Mesenchymal stem cell (in vitro differentiated cells and primary cell): ENCODE results near the gene TRPC5OS.

Experiments used
- DNase-seq: peaks from one replicate; pipeline ENCODE4 v3.0.0-alpha.2; 2013
- H2AFZ ChIP-seq: one replicate; pipeline ENCODE4 v1.6.1; 2013; ENCODE audit warnings: low read depth, mild to moderate bottlenecking, control low read depth, inconsistent platforms, low read length, moderate library complexity
- H2AK5ac ChIP-seq: 2 replicates; pipeline ENCODE4 v1.6.1; 2013; ENCODE audit warnings: low read length, moderate library complexity, mild to moderate bottlenecking, inconsistent platforms; ENCODE audit not compliant: severe bottlenecking
- H2BK120ac ChIP-seq: one replicate; pipeline ENCODE4 v1.6.1; 2013; ENCODE audit warnings: low read depth, mild to moderate bottlenecking, inconsistent platforms, low read length, moderate library complexity
- H2BK12ac ChIP-seq, 2 experiments: one replicate each; pipeline ENCODE4 v1.6.1; 2013; ENCODE audit warnings: inconsistent platforms in 2 of 2, low read length in 2 of 2, mild to moderate bottlenecking in 2 of 2, moderate library complexity in 2 of 2, control low read depth in 1 of 2
- H2BK15ac ChIP-seq: one replicate; pipeline ENCODE4 v1.6.1; 2013; ENCODE audit warnings: mild to moderate bottlenecking, low read depth, inconsistent platforms; ENCODE audit not compliant: poor library complexity, severe bottlenecking
- H2BK5ac ChIP-seq: 2 replicates; pipeline ENCODE4 v1.6.1; 2013; ENCODE audit warnings: low read depth, mild to moderate bottlenecking, low read length, control low read depth, inconsistent platforms; ENCODE audit not compliant: poor library complexity, severe bottlenecking
- H3K14ac ChIP-seq, 2 experiments: one replicate each; pipeline ENCODE4 v1.6.1; 2013; ENCODE audit warnings: inconsistent platforms in 2 of 2, low read length in 2 of 2, control low read depth in 1 of 2, mild to moderate bottlenecking in 1 of 2, moderate library complexity in 1 of 2
- H3K18ac ChIP-seq, 2 experiments: one replicate each; pipeline ENCODE4 v1.6.1; 2013; ENCODE audit warnings: inconsistent platforms in 2 of 2, low read length in 2 of 2, control low read depth in 1 of 2, low read depth in 1 of 2, mild to moderate bottlenecking in 1 of 2
- H3K23ac ChIP-seq, 2 experiments: one replicate each; pipeline ENCODE4 v1.6.1; 2013; ENCODE audit warnings: inconsistent platforms in 2 of 2, low read length in 2 of 2, mild to moderate bottlenecking in 2 of 2, moderate library complexity in 2 of 2, control low read depth in 1 of 2
- H3K27ac ChIP-seq: 2 replicates; pipeline ENCODE4 v1.5.1; 2013; ENCODE audit warnings: mild to moderate bottlenecking, moderate library complexity, low read length, control low read depth, inconsistent platforms; ENCODE audit not compliant: poor library complexity, severe bottlenecking
- H3K27me3 ChIP-seq, 2 experiments: 2 replicates each; pipeline versions ENCODE4 v1.6.1 to v1.7.0; 2013; ENCODE audit warnings: low read length in 2 of 2, mild to moderate bottlenecking in 2 of 2, moderate library complexity in 2 of 2, control low read depth in 1 of 2, inconsistent platforms in 1 of 2; ENCODE audit not compliant: control insufficient read depth in 1 of 2, insufficient read depth in 1 of 2
- H3K36me3 ChIP-seq, 2 experiments: 2 replicates each; pipeline versions ENCODE4 v1.6.1 to v1.7.0; 2013; ENCODE audit warnings: low read length in 2 of 2, control low read depth in 1 of 2, inconsistent platforms in 1 of 2, low read depth in 1 of 2, mild to moderate bottlenecking in 1 of 2; ENCODE audit not compliant: insufficient read depth in 2 of 2, control insufficient read depth in 1 of 2
- H3K4ac ChIP-seq, 2 experiments: one replicate each; pipeline ENCODE4 v1.6.1; 2013; ENCODE audit warnings: inconsistent platforms in 2 of 2, low read length in 2 of 2, mild to moderate bottlenecking in 2 of 2, moderate library complexity in 2 of 2, control low read depth in 1 of 2, low read depth in 1 of 2
- H3K4me1 ChIP-seq: 2 replicates; pipeline ENCODE4 v1.6.1; 2013; ENCODE audit warnings: low read depth, low read length, control low read depth; ENCODE audit not compliant: control insufficient read depth, insufficient read depth
- H3K4me2 ChIP-seq: 2 replicates; pipeline ENCODE4 v1.6.1; 2013; ENCODE audit warnings: low read length, mild to moderate bottlenecking, inconsistent platforms; ENCODE audit not compliant: poor library complexity, severe bottlenecking
- H3K4me3 ChIP-seq, 2 experiments: 2 replicates each; pipeline versions ENCODE4 v1.5.1 to v1.7.0; 2013; ENCODE audit warnings: low read length in 2 of 2, mild to moderate bottlenecking in 2 of 2, control low read depth in 1 of 2, low read depth in 1 of 2; ENCODE audit not compliant: insufficient read depth in 1 of 2
- H3K79me1 ChIP-seq: replicated peaks from 2 replicates; pipeline ENCODE4 v1.6.1; 2013; ENCODE audit warnings: mild to moderate bottlenecking, control low read depth, low read length, inconsistent platforms; ENCODE audit not compliant: poor library complexity, severe bottlenecking
- H3K9ac ChIP-seq: 2 replicates; pipeline ENCODE4 v1.7.0; 2013; ENCODE audit warnings: mild to moderate bottlenecking, low read length, moderate library complexity
- H3K9me3 ChIP-seq: 2 replicates; pipeline ENCODE4 v1.7.0; 2013; ENCODE audit warnings: mild to moderate bottlenecking, low read length; ENCODE audit not compliant: control insufficient read depth
- H4K8ac ChIP-seq: one replicate; pipeline ENCODE4 v1.6.1; 2013; ENCODE audit warnings: inconsistent platforms, mild to moderate bottlenecking, low read length, moderate library complexity
- H4K91ac ChIP-seq: one replicate; pipeline ENCODE4 v1.6.1; 2013; ENCODE audit warnings: mild to moderate bottlenecking, low read length, inconsistent platforms
- WGBS: methylation state at CpG from one replicate; pipeline ENCODE4 v1.1.7; 2013; ENCODE audit warnings: mixed read lengths; 5-methylcytosine and 5-hydroxymethylcytosine counted together

Gene TRPC5OS

GRCh38 chrX:111888600-111888999 lies 12.6 kb downstream of the TRPC5OS start:
- Histone ChIP-seq H4K91ac (no peak overlapping the region), H4K8ac (no peak overlapping the region), H3K23ac (no peak overlapping the region), H3K27me3 (peaks cover 0 to 16% of the 10 kb centered on the region in 2 experiments), H3K27ac (no peak overlapping the region), H2BK5ac (no peak overlapping the region), H2BK15ac (no peak overlapping the region), H3K4me2 (no peak overlapping the region), H3K4ac (no peak overlapping the region), H3K79me1 (no peaks in the 10 kb centered on the region), H3K36me3 (no peaks in the 10 kb centered on the region), H3K4me3 (no peak overlapping the region), H2BK12ac (no peak overlapping the region), H3K9ac (no peak overlapping the region), H2BK120ac (no peak overlapping the region), H3K4me1 (no peaks in the 10 kb centered on the region), H3K18ac (no peak overlapping the region), H3K14ac (no peak overlapping the region), H3K9me3 (no peaks in the 10 kb centered on the region), H2AFZ (no peak overlapping the region), H2AK5ac (no peak overlapping the region)
- DNase-seq: no peak
- WGBS: 83% methylated on average over 1 of the region's 3 CpGs

DNA sequence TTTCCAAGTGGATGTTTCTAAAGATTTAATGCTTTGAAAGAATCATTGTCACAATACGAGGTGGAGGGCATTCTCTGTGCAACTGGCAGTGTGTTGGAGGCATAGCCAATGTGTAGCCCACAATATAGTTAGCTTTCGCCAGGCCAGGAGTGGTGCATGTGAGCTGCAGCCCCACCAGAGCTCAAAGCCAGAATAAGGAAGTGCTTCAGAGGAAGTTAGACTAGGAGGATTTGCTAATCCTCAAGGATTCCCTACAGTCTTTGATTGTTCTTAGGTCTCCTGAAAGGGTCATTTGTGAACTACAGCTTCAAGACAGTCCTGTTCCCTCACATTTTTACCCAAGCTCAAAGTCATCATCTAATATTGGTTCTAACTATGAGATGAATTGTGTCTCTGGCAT lies 16.4 kb downstream of the TRPC5OS start:
- WGBS: 75% methylated on average over 2 of the region's 2 CpGs

DNA sequence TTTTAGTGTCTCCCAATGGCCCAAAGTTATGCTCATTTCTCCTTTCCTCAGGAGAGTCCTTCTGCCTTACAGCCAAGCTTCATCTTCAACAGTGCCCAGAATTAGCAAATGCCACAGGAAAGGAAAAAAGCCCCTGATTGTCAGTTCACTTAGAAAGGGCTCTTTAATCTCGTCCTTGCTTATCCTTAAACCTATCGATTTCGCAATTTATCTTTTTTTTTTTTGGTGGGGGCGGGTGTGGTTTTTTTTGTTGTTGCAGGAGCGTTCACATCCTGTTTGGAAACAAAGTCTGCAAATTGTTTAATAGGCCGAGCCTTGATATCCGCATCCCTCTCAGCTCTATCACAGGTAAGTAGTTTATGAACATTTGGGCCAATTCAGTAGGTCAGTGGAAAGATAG lies 20.2 kb downstream of the TRPC5OS start:
- Histone ChIP-seq H3K36me3 (no peaks in the 10 kb centered on the region), H3K9me3 (no peaks in the 10 kb centered on the region), H2BK12ac (no peak overlapping the region), H3K4me2 (no peak overlapping the region), H3K79me1 (no peaks in the 10 kb centered on the region), H2AK5ac (no peak overlapping the region), H3K14ac (no peak overlapping the region), H2BK120ac (no peak overlapping the region), H3K4me3 (no peak overlapping the region), H3K18ac (no peak overlapping the region), H2BK15ac (no peak overlapping the region), H3K4me1 (no peaks in the 10 kb centered on the region), H4K91ac (no peak overlapping the region), H2BK5ac (no peak overlapping the region), H3K27ac (no peak overlapping the region), H4K8ac (no peak overlapping the region), H3K23ac (no peak overlapping the region), H3K4ac (no peak overlapping the region), H3K9ac (no peak overlapping the region), H2AFZ (no peak overlapping the region), H3K27me3 (peaks cover 0 to 40% of the 10 kb centered on the region in 2 experiments)
- no peak for DNase-seq
- 100% methylated on average over 4 of the region's 7 CpGs for WGBS

More for the DNA sequence above, 16.4 kb downstream of the TRPC5OS start:
- no peak overlapping the region for H3K18ac ChIP-seq
- H2BK5ac ChIP-seq: no peak overlapping the region
- no peak overlapping the region for H4K8ac ChIP-seq
- H3K36me3 ChIP-seq: no peaks in the 10 kb centered on the region
- H3K4me2 ChIP-seq: no peak overlapping the region
- H3K23ac ChIP-seq: no peak overlapping the region
- H2BK120ac ChIP-seq: no peak overlapping the region
- no peak overlapping the region for H2AFZ ChIP-seq
- H3K9me3 ChIP-seq: no peaks in the 10 kb centered on the region
- H3K4me3 ChIP-seq: no peak overlapping the region
- no peak for DNase-seq
- no peak overlapping the region for H3K9ac ChIP-seq
- H2BK12ac ChIP-seq: no peak overlapping the region
- no peak overlapping the region for H3K4ac ChIP-seq
- H3K79me1 ChIP-seq: no peaks in the 10 kb centered on the region
- H3K14ac ChIP-seq: no peak overlapping the region
- no peak overlapping the region for H3K27ac ChIP-seq
- no peaks in the 10 kb centered on the region for H3K4me1 ChIP-seq
- no peak overlapping the region for H4K91ac ChIP-seq
- H2BK15ac ChIP-seq: no peak overlapping the region
- H3K27me3 ChIP-seq: peaks cover 0 to 34% of the 10 kb centered on the region in 2 experiments
- no peak overlapping the region for H2AK5ac ChIP-seq

GRCh38 chrX:111914398-111915090 lies 38.6 kb downstream of the TRPC5OS start:
- H3K36me3 ChIP-seq: no peaks in the 10 kb centered on the region
- no peak overlapping the region for H3K9ac ChIP-seq
- no peaks in the 10 kb centered on the region for H3K79me1 ChIP-seq
- H3K14ac ChIP-seq: no peak overlapping the region
- no peak overlapping the region for H4K91ac ChIP-seq
- peak; percentile 64 for DNase-seq
- no peak overlapping the region for H3K4ac ChIP-seq
- no peaks in the 10 kb centered on the region for H3K4me1 ChIP-seq
- WGBS: 0% methylated on average over 2 of the region's 7 CpGs
- H2AFZ ChIP-seq: peak overlapping the region; percentile 42
- no peak overlapping the region for H3K23ac ChIP-seq
- H3K18ac ChIP-seq: peak overlapping the region; percentile 54 to 57
- no peak overlapping the region for H3K4me2 ChIP-seq
- H4K8ac ChIP-seq: peak overlapping the region; percentile 89
- peaks cover 8% of the 10 kb centered on the region for H3K9me3 ChIP-seq
- no peak overlapping the region for H2AK5ac ChIP-seq
- H2BK120ac ChIP-seq: no peak overlapping the region
- no peak overlapping the region for H2BK15ac ChIP-seq
- H3K27ac ChIP-seq: no peak overlapping the region
- H2BK5ac ChIP-seq: no peak overlapping the region
- H2BK12ac ChIP-seq: no peak overlapping the region
- no peak overlapping the region for H3K4me3 ChIP-seq
- H3K27me3 ChIP-seq: peaks cover 0 to 32% of the 10 kb centered on the region in 2 experiments
